K562 (cell line): ENCODE data around the gene LRP10. TPM values are rescaled to one million over a fixed set of nuclear protein-coding genes. Genes with fewer than 3 reads are reported as not detected.

Experiments used
- ATAC-seq: fragments of 200-7000 bp; cut with Tn5 transposase; 3 replicates; pipeline ENCODE4 v1.9.1; 2020; ENCODE audit warnings: moderate library complexity
- BruUV-seq: library from RNA; stranded (reverse); fragments of 400-500 nt; replicated peaks from 2 replicates; lab custom pipeline; 2021; lab: Mats Ljungman, UMichigan
- CTCF ChIA-PET: fragments of 300-600 bp; formaldehyde crosslinking; extraction: SDS; loops from one replicate; lab custom pipeline; 2021; ENCODE audit warnings: low intra/inter-chr PET ratio; lab: Yijun Ruan, JAX
- POLR2A ChIA-PET: fragments of 300-600, 350-650 bp; sonication (Branson Sonifier 250); formaldehyde crosslinking; extraction: SDS; loops from one replicate; lab custom pipeline; 2021; ENCODE audit warnings: antibody characterized with exemption, inconsistent platforms; lab: Yijun Ruan, JAX
- DNase-seq, 4 experiments: peaks; one replicate each; pipeline versions ENCODE4 v3.0.0 to v3.0.0-alpha.2; 2011 to 2018; ENCODE audit warnings: low spot score in 3 of 4, mixed read lengths in 3 of 4; ENCODE audit errors: extremely low read depth in 1 of 4
- FAIRE-seq: peaks from 2 replicates; lab custom pipeline; 2011; peaks lifted over from hg19 to GRCh38; lab: Jason Lieb, UNC
- H2AFZ ChIP-seq: 2 replicates; pipeline ENCODE4 v1.6.0; 2011; ENCODE audit warnings: low read depth, low read length, control low read depth, inconsistent platforms
- H3K27ac ChIP-seq: fragments of 200-600 bp; 3 replicates; pipeline ENCODE4 v1.8.0; 2011; ENCODE audit warnings: low read depth, mild to moderate bottlenecking, control low read depth, inconsistent platforms, low read length, moderate library complexity, mixed read lengths; ENCODE audit errors: extremely low read depth
- H3K27me3 ChIP-seq, 2 experiments: fragments of 300-600 bp in 1 of 2; 2 replicates in 1 of 2; 3 replicates in 1 of 2; pipeline versions ENCODE4 v1.6.0 to v1.8.0; 2011; ENCODE audit warnings: inconsistent platforms in 2 of 2, low read length in 2 of 2, mild to moderate bottlenecking in 1 of 2, mixed read lengths in 1 of 2, moderate library complexity in 1 of 2; ENCODE audit not compliant: control insufficient read depth in 2 of 2, insufficient read depth in 2 of 2
- H3K36me3 ChIP-seq: fragments of 300-600 bp; 3 replicates; pipeline ENCODE4 v1.8.0; 2011; ENCODE audit warnings: mild to moderate bottlenecking, low read length, inconsistent platforms; ENCODE audit not compliant: control insufficient read depth, insufficient read depth
- H3K4me1 ChIP-seq, 2 experiments: fragments of 200-600 bp in 1 of 2; replicated peaks in 1 of 2; 2 replicates in 1 of 2; 3 replicates in 1 of 2; pipeline versions ENCODE4 v1.5.1 to v1.8.0; 2011; ENCODE audit warnings: inconsistent platforms in 2 of 2, low read length in 2 of 2, mild to moderate bottlenecking in 1 of 2, mixed read lengths in 1 of 2, moderate library complexity in 1 of 2; ENCODE audit not compliant: control insufficient read depth in 2 of 2, insufficient read depth in 2 of 2
- H3K4me2 ChIP-seq: 2 replicates; pipeline ENCODE4 v1.6.1; 2011; ENCODE audit warnings: low read length, control low read depth, inconsistent platforms, mixed read lengths; ENCODE audit not compliant: insufficient read depth
- H3K4me3 ChIP-seq: fragments of 200-600 bp; sonication (generic), shearing (Covaris generic); 2 replicates; pipeline ENCODE4 v1.5.1; 2016; ENCODE audit warnings: control low read depth, inconsistent platforms
- H3K79me2 ChIP-seq: fragments of 200-600 bp; 3 replicates; pipeline ENCODE4 v1.8.0; 2011; ENCODE audit warnings: low read length, inconsistent platforms; ENCODE audit not compliant: control insufficient read depth, insufficient read depth
- H3K9ac ChIP-seq, 2 experiments: 2 replicates each; pipeline versions ENCODE4 v1.6.0 to v1.6.1; 2011; ENCODE audit warnings: low read depth in 2 of 2, low read length in 2 of 2, control low read depth in 1 of 2, inconsistent platforms in 1 of 2, mild to moderate bottlenecking in 1 of 2, mixed read lengths in 1 of 2; ENCODE audit not compliant: insufficient read depth in 1 of 2
- H3K9me1 ChIP-seq: one replicate; pipeline ENCODE4 v1.6.0; 2011; ENCODE audit warnings: inconsistent platforms, mild to moderate bottlenecking, low read length, moderate library complexity; ENCODE audit not compliant: control insufficient read depth, insufficient read depth
- H3K9me3 ChIP-seq: replicated peaks from 2 replicates; pipeline ENCODE4 v1.5.1; 2011; ENCODE audit warnings: low read depth, low read length, inconsistent platforms; ENCODE audit not compliant: control insufficient read depth, insufficient read depth
- H4K20me1 ChIP-seq: replicated peaks from 2 replicates; pipeline ENCODE4 v1.6.1; 2011; ENCODE audit warnings: low read length, inconsistent platforms, mixed read lengths; ENCODE audit not compliant: control insufficient read depth, insufficient read depth
- ETV5 ChIP-seq: sonication (generic); formaldehyde crosslinking; IDR thresholded peaks from 2 replicates; pipeline ENCODE4 v1.4.0; 2020; ENCODE audit warnings: low read depth, mild to moderate bottlenecking, missing genetic modification reagents
- EWSR1 ChIP-seq: fragments of 450-650 bp; IDR thresholded peaks from 2 replicates; pipeline ENCODE4 v1.6.1; 2018; ENCODE audit warnings: borderline replicate concordance, mild to moderate bottlenecking, low read depth, moderate library complexity; ENCODE audit not compliant: partially characterized antibody
- FOXM1 ChIP-seq, 2 experiments: fragments of 450-650 bp in 1 of 2; sonication (generic) in 1 of 2; formaldehyde crosslinking in 1 of 2; IDR thresholded peaks; 2 replicates each; pipeline versions ENCODE4 v1.6.1 to v1.9.0; 2017 to 2022; ENCODE audit warnings: low read depth in 2 of 2, mild to moderate bottlenecking in 2 of 2, missing genetic modification reagents in 1 of 2, moderate library complexity in 1 of 2
- GABPA ChIP-seq: fragments of 200-800 bp; sonication (Bioruptor generic); conservative IDR thresholded peaks from 2 replicates; pipeline ENCODE4 v1.6.1; 2016; ENCODE audit warnings: low read depth, missing genetic modification characterization, missing compliant biosample characterization
- LARP7 ChIP-seq: fragments of 450-650 bp; IDR thresholded peaks from 2 replicates; pipeline ENCODE4 v1.6.1; 2016
- LCOR ChIP-seq: sonication (generic); formaldehyde crosslinking; IDR thresholded peaks from 2 replicates; pipeline ENCODE4 v1.8.0; 2022; ENCODE audit warnings: mild to moderate bottlenecking, missing genetic modification reagents
- MAFK ChIP-seq: IDR thresholded peaks from 2 replicates; pipeline ENCODE4 v1.6.1; 2011; ENCODE audit warnings: low read length, improper control_type of control experiment
- NFXL1 ChIP-seq: fragments of 450-650 bp; formaldehyde crosslinking; IDR thresholded peaks from 2 replicates; pipeline ENCODE4 v1.4.0; 2021; ENCODE audit warnings: mild to moderate bottlenecking
- NRF1 ChIP-seq, 2 experiments: fragments of 450-650 bp; IDR thresholded peaks in 1 of 2; conservative IDR thresholded peaks in 1 of 2; 2 replicates each; pipeline ENCODE4 v1.6.1; 2014; ENCODE audit warnings: mild to moderate bottlenecking in 2 of 2
- PRDM10 ChIP-seq: fragments of 450-650 bp; IDR thresholded peaks from 2 replicates; pipeline ENCODE4 v1.6.1; 2018; ENCODE audit not compliant: partially characterized antibody
- SP1 ChIP-seq: sonication (generic); formaldehyde crosslinking; IDR thresholded peaks from 2 replicates; pipeline ENCODE4 v1.8.1; 2022; ENCODE audit warnings: mild to moderate bottlenecking, missing genetic modification reagents
- SRSF9 ChIP-seq: fragments of 200-400 bp; formaldehyde crosslinking; IDR thresholded peaks from 2 replicates; pipeline ENCODE4 v1.6.1; 2017; ENCODE audit warnings: low read depth, low read length, borderline replicate concordance
- ZBTB34 ChIP-seq: fragments of 250-450 bp; sonication (Bioruptor Pico); IDR thresholded peaks from 2 replicates; pipeline ENCODE4 v1.8.0; 2021; ENCODE audit warnings: mild to moderate bottlenecking, moderate library complexity
- ZC3H8 ChIP-seq: fragments of 450-650 bp; IDR thresholded peaks from 2 replicates; pipeline ENCODE4 v1.6.1; 2017
- ZNF830 ChIP-seq: fragments of 250-450 bp; sonication (Bioruptor Pico); IDR thresholded peaks from 2 replicates; pipeline ENCODE4 v1.5.0; 2021; ENCODE audit warnings: mild to moderate bottlenecking
- WGBS: fragments of 100-300 bp; shearing (Covaris generic); methylation state at CpG from one replicate; pipeline ENCODE4 v1.1.6; 2016; ENCODE audit warnings: low coverage, mixed read lengths; ENCODE audit not compliant: insufficient coverage; ENCODE audit errors: missing lambda C conversion rate; 5-methylcytosine and 5-hydroxymethylcytosine counted together
- in situ Hi-C: fragments of 300-500 bp; cut with MboI; formaldehyde crosslinking; loops from 4 replicates; pipeline ENCODE4 v1.15.0; 2018; ENCODE audit warnings: inconsistent platforms, mixed read lengths
- intact Hi-C: fragments of 100-400 bp; cut with micrococcal nuclease; formaldehyde crosslinking; loops from 2 replicates; pipeline ENCODE4 v1.14.2; 2022
- polyA plus RNA-seq, 8 experiments: library from polyadenylated mRNA; depleted of rRNA in 4 of 8; stranded (reverse) in 5 of 8; unstranded in 3 of 8; fragments of >200 nt; fragmentation: Nextera tagmentation in 2 of 8; fragmentation: Illumina TruSeq in 1 of 8; extraction: Ambion mirVana in 2 of 8; extraction: Trizol in 1 of 8; gene quantifications; 2 replicates each; pipeline versions ENCODE4 v1.2.1 to v1.2.3, GENCODE V29; 2011 to 2014; ENCODE audit warnings: inconsistent platforms in 1 of 8, missing spikeins in 1 of 8
- total RNA-seq, 7 experiments: library from RNA; depleted of rRNA in 6 of 7; stranded (reverse); fragments of >200 nt in 6 of 7; fragmentation: Illumina TruSeq in 2 of 7; extraction: Trizol in 2 of 7; gene quantifications; 2 replicates each; pipeline versions ENCODE4 v1.2.1 to v1.2.3, GENCODE V29; 2011 to 2021; ENCODE audit warnings: low replicate concordance in 1 of 7

Gene LRP10
- total and polyA plus RNA-seq, 9 of the 15 experiments (the other 6 are each of a cell fraction or from before 2014, with no cell fraction given), result 1.3 to 45.5 (median 10.9) TPM

- Histone ChIP-seq H3K4me2 (peak overlapping the region; percentile 95), H3K36me3 (peaks cover 42% of the 10 kb centered on the region; the same call in 2 of the 3 replicates), H3K9me1 (no peaks in the 10 kb centered on the region), H3K27me3 (no peaks in the 10 kb centered on the region), H3K9ac (peak overlapping the region; percentile 87 to 91; a peak in 3 of 4 replicates), H4K20me1 (no peaks in the 10 kb centered on the region), H3K4me1 (peaks cover 12 to 36% of the 10 kb centered on the region in 2 experiments), H3K9me3 (no peaks in the 10 kb centered on the region), H2AFZ (peak overlapping the region; percentile 97), H3K27ac (peak overlapping the region; percentile 98), H3K4me3 (peak overlapping the region; percentile 87), H3K79me2 (peaks cover 15% of the 10 kb centered on the region)
- 39% methylated on average over 9 of the region's 10 CpGs for WGBS
- TSS peak; percentile 52 for BruUV-seq
- in situ Hi-C loops, result no loop called here
- ChIA-PET POLR2A (interaction anchor here (0.7 to 5.1 kb wide), 9 partner anchors 8 to 83 kb away, joined by 3 to 60 read pairs (median 4); partner anchors contain the start of genes HAUS4, RBM23 and REM2), CTCF (interaction anchor here (0.7 to 2.2 kb wide), 5 partner anchors 9 to 315 kb away, joined by 3 to 18 read pairs (median 4); no protein-coding TSS in a partner anchor)
- ATAC-seq (no peak), DNase-seq (no peak), FAIRE-seq (no peak)
- intact Hi-C loops, result loop anchor here (1.0 to 5.0 kb wide), 5 partner anchors 27 to 113 kb away; partner anchors contain the start of genes PRMT5 and RBM23
- TF ChIP-seq FOXM1 (IDR thresholded peaks at IDR 0.05; ENCODE audit: low read depth) (no peak), FOXM1 (CRISPR knock-in tag; IDR thresholded peaks at IDR 0.05; ENCODE audit: low read depth) (no peak), EWSR1 (no peak), ZC3H8 (no peak), NFXL1 (CRISPR knock-in tag) (no peak), NRF1 (conservative IDR thresholded peaks at IDR 0.05 in 1 of 2, IDR thresholded peaks at IDR 0.05 in 1 of 2) (peak; percentile 37 to 60; a peak in 2 of 4 replicates), SRSF9 (no peak), LCOR (peak; percentile 6; the same call in 1 of the 2 replicates), SP1 (CRISPR knock-in tag) (no peak), ETV5 (CRISPR knock-in tag) (0 out of 2 replicates have a peak, but pooled peaks have one; percentile 33), ZBTB34 (CRISPR knock-in tag) (no peak), LARP7 (no peak), ZNF830 (CRISPR knock-in tag) (no peak), MAFK (no peak), GABPA (tag) (peak; percentile 9; the same call in 1 of the 2 replicates), PRDM10 (peak; percentile 66)
Measured at GRCh38 chr14:22872833-22873520, 1.4 kb downstream of the LRP10 start.
